MG63 (cell line): ENCODE data around the gene TUNAR. TPM values are rescaled to one million over a fixed set of nuclear protein-coding genes. Genes with fewer than 3 reads are reported as not detected.

Experiments used
- DNase-seq: peaks from one replicate; pipeline ENCODE4 v3.0.0-alpha.2; 2020
- H3K27me3 ChIP-seq: fragments of 250-450 bp; sonication (Bioruptor Pico); 2 replicates; pipeline ENCODE4 v1.5.1; 2020; ENCODE audit warnings: mild to moderate bottlenecking, moderate library complexity
- H3K36me3 ChIP-seq: fragments of 250-450 bp; sonication (Bioruptor Pico); 2 replicates; pipeline ENCODE4 v1.5.1; 2020; ENCODE audit warnings: mild to moderate bottlenecking, moderate library complexity
- H3K4me3 ChIP-seq: fragments of 250-450 bp; sonication (Bioruptor Pico); 2 replicates; pipeline ENCODE4 v1.5.1; 2020; ENCODE audit warnings: mild to moderate bottlenecking, moderate library complexity
- H3K9me3 ChIP-seq: fragments of 250-450 bp; sonication (Bioruptor Pico); 2 replicates; pipeline ENCODE4 v1.5.1; 2020; ENCODE audit warnings: mild to moderate bottlenecking, moderate library complexity
- total RNA-seq: library from RNA; depleted of rRNA; stranded (reverse); fragments of >200 nt; shearing (Covaris generic); gene quantifications from 2 replicates; pipeline ENCODE4 v1.2.3, GENCODE V29; 2014; ENCODE audit warnings: low replicate concordance

The TUNAR gene
- total RNA-seq, 1 experiment from 2014 or later: not detected

- Histone ChIP-seq H3K9me3 (no peaks in the 10 kb centered on the region), H3K4me3 (no peak overlapping the region), H3K36me3 (no peaks in the 10 kb centered on the region), H3K27me3 (no peaks in the 10 kb centered on the region)
- peak; percentile 9 for DNase-seq
Measured at GRCh38 chr14:95895720-95896119, 19.1 kb downstream of the TUNAR start.

DNA sequence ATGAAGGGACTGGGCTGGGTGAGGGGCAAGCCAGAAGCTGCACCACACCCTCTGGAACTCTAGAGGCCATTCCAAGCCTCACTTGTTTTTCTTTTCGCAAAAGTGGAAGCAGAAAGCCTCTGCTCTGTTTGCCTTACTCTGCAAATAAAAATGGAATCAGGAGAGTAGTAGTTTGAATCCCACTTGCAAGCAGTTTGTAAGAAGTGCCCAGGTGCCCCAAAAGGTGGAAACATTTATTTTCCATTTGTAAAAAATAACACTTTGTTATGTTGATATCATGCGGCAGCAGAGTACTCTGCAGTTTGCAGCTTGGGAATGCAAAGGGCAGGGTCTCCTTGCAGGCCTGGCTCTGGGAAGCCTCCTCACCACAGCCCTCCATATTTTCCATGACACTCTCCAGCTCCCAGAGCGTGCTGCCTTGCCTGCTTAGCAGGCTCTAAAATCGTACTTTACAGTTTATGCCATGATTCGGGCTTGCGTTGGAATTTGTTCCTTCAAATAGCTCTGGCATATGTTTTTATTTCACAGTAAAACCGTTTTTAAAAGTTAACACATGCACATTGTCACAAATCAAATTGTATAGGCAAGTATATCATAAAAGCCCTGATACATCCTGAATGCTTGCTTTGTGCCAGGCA, 20.0 kb downstream of the TUNAR start:
- no peak overlapping the region for H3K4me3 ChIP-seq
- no peaks in the 10 kb centered on the region for H3K27me3 ChIP-seq
- no peaks in the 10 kb centered on the region for H3K36me3 ChIP-seq
- no peak for DNase-seq
- no peaks in the 10 kb centered on the region for H3K9me3 ChIP-seq

GRCh38 chr14:95897280-95897679, 20.6 kb downstream of the TUNAR start:
- Histone ChIP-seq H3K9me3 (no peaks in the 10 kb centered on the region), H3K4me3 (no peak overlapping the region), H3K36me3 (no peaks in the 10 kb centered on the region), H3K27me3 (no peaks in the 10 kb centered on the region)
- DNase-seq: no peak

DNA sequence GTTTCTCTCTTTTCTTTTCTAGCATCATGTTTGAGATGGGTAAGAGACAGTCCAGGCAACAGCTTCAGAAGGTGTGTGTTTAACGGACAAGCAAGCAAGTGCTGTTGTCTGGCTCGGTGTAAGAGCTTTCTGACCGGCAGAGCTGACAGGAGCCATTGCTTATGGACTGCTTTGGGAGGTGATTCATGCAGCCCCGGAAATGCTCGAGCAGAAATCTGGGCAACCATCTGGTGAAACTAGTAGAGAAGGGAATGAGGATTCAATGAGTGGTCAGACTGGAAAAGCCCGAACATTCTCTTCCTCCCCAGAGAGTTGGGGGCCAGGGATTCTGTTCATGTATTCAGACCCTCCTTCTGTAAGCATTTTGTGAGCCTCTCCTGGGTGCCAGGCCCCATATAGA, 24.4 kb downstream of the TUNAR start:
- no peaks in the 10 kb centered on the region for H3K27me3 ChIP-seq
- DNase-seq: peak; percentile 60
- no peaks in the 10 kb centered on the region for H3K36me3 ChIP-seq
- H3K4me3 ChIP-seq: no peak overlapping the region
- no peaks in the 10 kb centered on the region for H3K9me3 ChIP-seq

DNA sequence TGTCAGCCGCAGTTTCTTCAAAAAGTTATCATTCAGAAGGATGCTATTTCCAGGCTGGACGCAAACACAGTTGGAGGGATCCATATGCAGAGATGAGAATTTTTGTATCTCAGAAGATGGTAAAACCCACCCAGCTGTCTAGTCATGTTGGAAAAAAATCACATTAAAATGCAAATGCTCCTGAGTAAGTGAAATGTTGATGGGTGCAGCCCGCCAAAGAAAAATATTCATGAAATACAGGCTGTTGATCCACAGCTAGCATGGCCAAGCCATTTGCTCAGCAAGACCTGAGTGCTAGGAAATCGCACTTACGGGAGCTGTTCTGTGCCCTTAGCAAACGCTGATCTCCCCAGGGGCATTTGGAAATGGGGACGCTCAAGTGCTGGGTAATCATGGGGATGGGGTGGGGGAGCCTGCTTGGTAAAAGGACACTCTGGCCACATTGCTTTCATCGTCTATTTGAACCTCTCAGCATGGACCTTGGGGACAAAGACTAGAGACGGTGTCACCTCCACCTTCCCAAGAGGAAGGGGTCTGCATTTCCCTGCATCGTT, 25.7 kb downstream of the TUNAR start:
- no peaks in the 10 kb centered on the region for H3K36me3 ChIP-seq
- H3K9me3 ChIP-seq: no peaks in the 10 kb centered on the region
- no peaks in the 10 kb centered on the region for H3K27me3 ChIP-seq
- DNase-seq: no peak
- H3K4me3 ChIP-seq: no peak overlapping the region

DNA sequence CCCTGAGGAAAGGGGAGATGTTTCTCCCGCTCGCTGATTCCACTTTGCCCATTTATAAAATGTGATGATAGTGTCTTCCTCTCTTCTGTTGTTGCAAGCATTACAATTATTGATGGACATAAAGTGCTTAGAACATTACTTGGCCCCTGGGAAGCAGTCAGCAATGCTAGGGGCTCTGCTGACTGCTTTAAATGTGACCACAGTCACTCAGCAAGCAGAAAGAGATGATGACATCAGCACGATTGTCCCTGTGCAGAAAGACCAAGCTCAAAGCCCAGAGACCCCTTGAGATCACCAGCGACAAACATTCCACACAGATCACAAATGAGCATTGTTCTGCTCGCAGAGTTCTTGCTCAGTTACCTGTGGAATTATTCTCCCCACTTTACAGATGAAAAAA, 26.5 kb downstream of the TUNAR start:
- no peak for DNase-seq
- Histone ChIP-seq H3K36me3 (no peaks in the 10 kb centered on the region), H3K9me3 (no peaks in the 10 kb centered on the region), H3K27me3 (no peaks in the 10 kb centered on the region), H3K4me3 (no peak overlapping the region)

DNA sequence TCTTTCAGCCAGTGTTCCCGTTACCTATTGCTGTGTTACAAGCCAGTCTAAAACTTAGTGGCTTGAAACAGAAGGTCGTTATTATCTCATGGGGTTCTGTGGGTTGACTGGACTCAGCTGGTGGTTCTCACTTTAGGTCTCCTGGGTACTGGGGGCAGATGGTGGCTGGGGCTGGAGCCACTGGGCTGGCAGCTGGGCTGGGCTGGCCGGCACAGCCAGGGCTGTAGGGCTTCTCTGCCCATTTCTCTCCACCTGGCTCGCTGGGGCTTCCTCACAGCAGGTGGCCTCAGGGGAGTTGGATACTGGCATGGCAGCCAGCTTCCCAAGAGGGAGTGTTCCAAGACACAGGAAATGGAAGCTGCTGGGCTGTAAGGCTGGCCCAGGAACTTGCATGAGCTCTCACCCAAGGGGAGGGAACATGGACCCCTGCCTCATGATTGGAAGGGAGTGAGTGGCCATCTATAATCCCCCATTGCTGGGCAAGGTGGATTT, 27.0 kb downstream of the TUNAR start:
- no peaks in the 10 kb centered on the region for H3K27me3 ChIP-seq
- no peak overlapping the region for H3K4me3 ChIP-seq
- H3K36me3 ChIP-seq: no peaks in the 10 kb centered on the region
- no peaks in the 10 kb centered on the region for H3K9me3 ChIP-seq
- no peak for DNase-seq

- no peak overlapping the region for H3K4me3 ChIP-seq
- DNase-seq: no peak
Measured at GRCh38 chr14:95906591-95906990, 30.0 kb downstream of the TUNAR start.

DNA sequence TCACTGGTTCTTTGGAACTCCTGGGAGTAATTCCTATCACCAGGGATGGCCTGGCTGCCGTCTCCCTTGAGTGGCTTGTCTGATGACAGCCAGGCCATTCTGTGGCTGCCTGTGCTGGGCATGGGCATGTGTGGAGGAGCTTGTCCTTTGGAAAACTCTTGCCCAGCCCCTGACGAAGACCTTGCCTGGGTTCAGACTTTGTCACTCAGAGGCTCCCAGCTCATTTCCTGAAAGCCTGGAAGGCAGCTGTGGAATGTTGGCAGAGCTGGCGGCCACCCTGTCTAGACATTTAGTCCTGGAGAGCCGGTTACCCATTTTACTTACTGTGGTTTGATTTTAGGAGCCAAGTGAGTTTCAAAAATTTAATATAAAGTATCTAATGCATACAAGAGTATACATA, 34.0 kb downstream of the TUNAR start:
- no peaks in the 10 kb centered on the region for H3K36me3 ChIP-seq
- DNase-seq: no peak
- H3K9me3 ChIP-seq: no peaks in the 10 kb centered on the region
- H3K27me3 ChIP-seq: no peaks in the 10 kb centered on the region
- no peak overlapping the region for H3K4me3 ChIP-seq

More at GRCh38 chr14:95906591-95906990, 30.0 kb downstream of the TUNAR start:
- H3K9me3 ChIP-seq: no peaks in the 10 kb centered on the region
- H3K36me3 ChIP-seq: no peaks in the 10 kb centered on the region
- no peaks in the 10 kb centered on the region for H3K27me3 ChIP-seq

- H3K27me3 ChIP-seq: no peaks in the 10 kb centered on the region
- H3K4me3 ChIP-seq: no peak overlapping the region
- DNase-seq: no peak
- H3K36me3 ChIP-seq: no peaks in the 10 kb centered on the region
- H3K9me3 ChIP-seq: no peaks in the 10 kb centered on the region
Measured at GRCh38 chr14:95911456-95911855, 34.8 kb downstream of the TUNAR start.

DNA sequence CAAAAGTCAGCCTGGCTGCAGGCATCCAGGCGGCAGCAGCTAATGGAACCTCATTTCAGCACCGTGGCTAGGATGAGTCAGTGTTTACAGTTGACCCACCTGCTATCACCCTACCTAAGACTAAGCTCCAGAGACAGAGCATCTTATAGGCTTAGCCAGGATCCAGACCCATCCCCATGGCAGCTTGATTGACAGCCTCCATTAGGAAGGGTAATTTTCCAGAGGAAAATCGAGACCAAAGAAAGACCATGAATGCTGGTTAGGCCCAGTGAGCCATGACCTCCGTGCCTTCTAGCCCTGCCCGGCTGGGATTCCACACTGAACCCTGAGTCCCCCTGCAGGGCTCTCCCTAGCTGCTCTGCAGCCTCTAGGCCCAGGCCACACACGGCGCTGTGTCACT, 38.7 kb downstream of the TUNAR start:
- no peaks in the 10 kb centered on the region for H3K36me3 ChIP-seq
- no peak for DNase-seq
- H3K4me3 ChIP-seq: no peak overlapping the region
- H3K9me3 ChIP-seq: no peaks in the 10 kb centered on the region
- H3K27me3 ChIP-seq: no peaks in the 10 kb centered on the region

DNA sequence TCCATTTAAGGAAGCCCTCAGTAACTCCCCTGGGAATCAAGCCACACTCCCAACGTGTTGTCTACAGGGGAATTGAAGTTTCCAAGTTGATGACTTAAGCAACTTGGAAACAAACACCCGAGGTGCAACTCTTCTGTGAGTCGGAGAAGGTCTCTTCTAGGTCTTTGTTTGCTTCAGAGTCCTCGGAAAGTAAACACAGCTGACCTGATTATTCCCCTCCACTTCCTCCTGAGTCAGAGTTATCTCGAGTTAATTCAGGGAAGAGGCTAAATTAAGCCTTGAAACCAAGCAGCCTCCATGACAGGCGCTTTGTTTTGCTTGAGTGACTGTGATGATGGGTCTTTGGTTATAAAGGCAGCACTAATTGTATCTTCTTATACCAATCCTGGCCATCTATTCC, 41.8 kb downstream of the TUNAR start:
- Histone ChIP-seq H3K4me3 (no peak overlapping the region), H3K9me3 (no peaks in the 10 kb centered on the region), H3K27me3 (no peaks in the 10 kb centered on the region), H3K36me3 (no peaks in the 10 kb centered on the region)
- no peak for DNase-seq

GRCh38 chr14:95920769-95921438, 44.3 kb downstream of the TUNAR start:
- Histone ChIP-seq H3K36me3 (no peaks in the 10 kb centered on the region), H3K9me3 (no peaks in the 10 kb centered on the region), H3K4me3 (no peak overlapping the region), H3K27me3 (no peaks in the 10 kb centered on the region)
- no peak for DNase-seq

DNA sequence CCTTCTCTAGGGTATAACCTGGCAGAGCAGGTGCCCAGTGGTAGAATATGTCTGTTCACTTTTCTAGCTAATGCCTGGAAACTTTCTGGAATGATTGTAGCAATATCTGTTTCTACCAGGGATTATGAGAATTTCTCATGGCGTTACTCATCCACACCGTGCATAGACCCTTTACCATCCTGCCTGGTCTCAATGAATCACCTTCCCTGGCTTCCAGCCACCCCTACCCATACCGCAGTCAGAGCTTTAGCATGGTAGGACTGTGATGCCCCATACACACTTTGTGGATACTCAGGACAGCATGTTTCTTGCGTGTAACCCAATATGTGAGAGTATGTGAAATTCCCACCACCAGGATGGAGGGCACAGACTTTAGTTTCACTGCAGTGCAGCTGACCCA, 45.4 kb downstream of the TUNAR start:
- no peaks in the 10 kb centered on the region for H3K27me3 ChIP-seq
- H3K4me3 ChIP-seq: no peak overlapping the region
- no peaks in the 10 kb centered on the region for H3K9me3 ChIP-seq
- peak; percentile 21 for DNase-seq
- no peaks in the 10 kb centered on the region for H3K36me3 ChIP-seq

DNA sequence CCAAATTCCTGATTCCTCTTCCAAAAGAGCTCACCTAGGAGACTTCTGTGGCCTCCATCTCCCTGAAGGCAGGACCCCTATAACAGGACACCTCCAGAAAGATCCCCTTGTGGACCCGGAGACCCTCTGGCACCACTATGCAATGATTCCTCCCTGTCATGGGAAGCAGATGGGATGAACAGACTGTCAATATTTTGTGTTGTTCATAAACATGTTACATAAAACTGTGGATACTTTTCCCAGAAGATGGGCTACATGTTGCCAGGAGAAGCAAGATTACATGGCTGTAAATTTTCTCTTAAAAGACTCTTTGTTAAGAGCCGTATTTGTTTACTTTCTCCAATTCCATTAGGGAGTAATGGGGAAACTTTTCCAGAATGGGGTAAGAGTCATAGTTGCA, 52.1 kb downstream of the TUNAR start:
- Histone ChIP-seq H3K9me3 (no peaks in the 10 kb centered on the region), H3K36me3 (no peaks in the 10 kb centered on the region), H3K27me3 (peaks cover 3% of the 10 kb centered on the region; the same call in 1 of the 2 replicates), H3K4me3 (no peak overlapping the region)
- no peak for DNase-seq

DNA sequence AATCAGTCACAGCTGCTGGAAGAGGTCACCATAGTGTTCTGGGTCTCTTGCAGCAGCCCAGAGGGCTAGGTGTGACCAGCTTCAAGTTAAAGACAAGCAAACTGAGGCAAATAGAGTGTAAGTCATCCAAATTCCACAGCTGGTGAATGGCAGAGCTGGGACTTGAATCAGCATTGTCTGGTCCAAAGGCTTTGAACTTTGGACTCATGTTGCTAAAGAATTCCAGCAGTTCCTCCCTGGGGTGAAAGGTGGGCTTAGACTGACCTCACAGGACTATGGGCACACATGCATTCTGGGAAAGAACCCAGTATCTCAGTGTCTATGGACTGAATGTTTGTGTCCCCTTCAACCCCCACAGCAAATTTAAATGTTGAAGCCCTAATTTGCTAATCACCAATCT, 54.8 kb downstream of the TUNAR start:
- no peak for DNase-seq
- Histone ChIP-seq H3K9me3 (no peaks in the 10 kb centered on the region), H3K27me3 (peaks cover 3% of the 10 kb centered on the region; the same call in 1 of the 2 replicates), H3K36me3 (no peaks in the 10 kb centered on the region), H3K4me3 (no peak overlapping the region)

DNA sequence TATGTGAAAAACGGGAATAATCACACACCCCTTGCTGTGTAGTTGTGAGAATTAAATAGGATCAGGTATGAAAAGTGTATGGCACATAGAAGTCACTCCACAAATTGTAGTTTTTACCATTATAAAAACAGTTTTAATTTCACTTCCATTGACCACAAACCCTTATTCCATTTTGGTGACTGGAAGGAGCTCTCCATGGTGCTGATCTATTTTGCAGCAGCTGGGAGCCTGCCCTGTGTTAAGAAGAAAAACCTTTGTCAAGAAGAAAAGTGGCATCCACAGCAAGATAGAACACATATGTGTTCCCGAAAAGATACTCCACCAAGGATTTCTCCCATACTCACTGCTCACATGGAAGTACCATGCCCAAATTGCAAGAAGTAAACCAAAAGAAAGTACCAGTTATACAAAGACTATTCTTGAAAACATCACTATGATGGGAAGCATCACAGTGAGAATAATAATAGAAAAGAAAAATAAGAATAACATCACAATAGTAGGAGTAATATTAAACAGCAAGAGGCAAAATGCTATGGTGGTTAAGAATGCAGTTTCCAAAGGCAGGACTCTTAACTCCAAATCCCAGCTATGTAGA, 58.7 kb downstream of the TUNAR start:
- DNase-seq: peak; percentile 4
- Histone ChIP-seq H3K4me3 (no peak overlapping the region), H3K27me3 (no peaks in the 10 kb centered on the region; the same call in 1 of the 2 replicates), H3K9me3 (no peaks in the 10 kb centered on the region), H3K36me3 (no peaks in the 10 kb centered on the region)
